Gastrocnemius medialis (tissue), 4 donors: ENCODE results near the gene MRPL41. TPM values are rescaled to one million over a fixed set of nuclear protein-coding genes. Genes with fewer than 3 reads are reported as not detected.

Experiments used
- ATAC-seq, 2 donors: fragments of 150-250 bp; one replicate each; pipeline ENCODE4 v1.9.1; 2016
- DNase-seq, 2 donors: peaks; one replicate each; pipeline ENCODE4 v3.0.0-alpha.2; 2019
- H3K27ac ChIP-seq, 4 donors: fragments of 200-600 bp; sonication (generic); 1 replicate in 1 of 4; 2 replicates in 3 of 4; pipeline ENCODE4 v1.5.1; 2016 to 2018; ENCODE audit warnings: mild to moderate bottlenecking in 2 of 4, moderate library complexity in 1 of 4
- H3K27me3 ChIP-seq, 3 donors: fragments of 200-600 bp; sonication (generic) in 2 of 3; 1 replicate in 1 of 3; 2 replicates in 2 of 3; pipeline versions ENCODE4 v1.5.1 to v1.6.0; 2016 to 2019; ENCODE audit warnings: mild to moderate bottlenecking in 1 of 3, moderate library complexity in 1 of 3
- H3K36me3 ChIP-seq, 2 donors: fragments of 200-600 bp; sonication (generic) in 1 of 2; one replicate each; pipeline ENCODE4 v1.5.1; 2017 to 2018
- H3K4me1 ChIP-seq, 2 donors: fragments of 200-600 bp; sonication (generic) in 1 of 2; one replicate each; pipeline ENCODE4 v1.5.1; 2016 to 2017; ENCODE audit warnings: mild to moderate bottlenecking in 2 of 2
- H3K4me3 ChIP-seq, 4 donors: fragments of 200-600 bp; sonication (generic) in 3 of 4; 1 replicate in 1 of 4; 2 replicates in 3 of 4; pipeline ENCODE4 v1.5.1; 2016 to 2019; ENCODE audit warnings: mild to moderate bottlenecking in 2 of 4
- H3K9me3 ChIP-seq, 3 donors: fragments of 200-600 bp; sonication (generic) in 2 of 3; 1 replicate in 1 of 3; 2 replicates in 2 of 3; pipeline ENCODE4 v1.5.1; 2016 to 2019
- CTCF ChIP-seq, 5 experiments: fragments of 450-650 bp in 3 of 5; fragments of 200-600 bp in 2 of 5; sonication (generic) in 2 of 5; IDR thresholded peaks in 4 of 5; conservative IDR thresholded peaks in 1 of 5; 1 replicate in 4 of 5; 2 replicates in 1 of 5; pipeline ENCODE4 v1.5.1; 2016 to 2019; ENCODE audit warnings: antibody characterized with exemption in 5 of 5, mild to moderate bottlenecking in 3 of 5, moderate library complexity in 3 of 5
- POLR2A ChIP-seq, 2 donors: fragments of 450-650 bp; IDR thresholded peaks; one replicate each; pipeline ENCODE4 v1.6.1; 2017; ENCODE audit warnings: antibody characterized with exemption in 2 of 2, mild to moderate bottlenecking in 2 of 2, moderate library complexity in 2 of 2
- in situ Hi-C, 4 donors: fragments of 200-750 bp; cut with MboI; loops; one replicate each; pipeline versions ENCODE4 v1.15.0 to v1.8.0; 2017; ENCODE audit warnings: low sequenced_read_pairs in 4 of 4
- intact Hi-C: fragments of 100-400 bp; cut with DNase I; formaldehyde crosslinking; loops from one replicate; pipeline ENCODE4 v1.15.1; 2023; ENCODE audit warnings: low total_unique reads
- total RNA-seq, 4 donors: library from RNA; depleted of rRNA; stranded (reverse); fragments of >200 nt; gene quantifications; one replicate each; pipeline versions ENCODE4 v1.1.0 to v1.2.3, GENCODE V29; 2016

The MRPL41 gene
- total RNA-seq, 4 donors from 2014 or later: 107 to 137 (median 126) TPM

DNA sequence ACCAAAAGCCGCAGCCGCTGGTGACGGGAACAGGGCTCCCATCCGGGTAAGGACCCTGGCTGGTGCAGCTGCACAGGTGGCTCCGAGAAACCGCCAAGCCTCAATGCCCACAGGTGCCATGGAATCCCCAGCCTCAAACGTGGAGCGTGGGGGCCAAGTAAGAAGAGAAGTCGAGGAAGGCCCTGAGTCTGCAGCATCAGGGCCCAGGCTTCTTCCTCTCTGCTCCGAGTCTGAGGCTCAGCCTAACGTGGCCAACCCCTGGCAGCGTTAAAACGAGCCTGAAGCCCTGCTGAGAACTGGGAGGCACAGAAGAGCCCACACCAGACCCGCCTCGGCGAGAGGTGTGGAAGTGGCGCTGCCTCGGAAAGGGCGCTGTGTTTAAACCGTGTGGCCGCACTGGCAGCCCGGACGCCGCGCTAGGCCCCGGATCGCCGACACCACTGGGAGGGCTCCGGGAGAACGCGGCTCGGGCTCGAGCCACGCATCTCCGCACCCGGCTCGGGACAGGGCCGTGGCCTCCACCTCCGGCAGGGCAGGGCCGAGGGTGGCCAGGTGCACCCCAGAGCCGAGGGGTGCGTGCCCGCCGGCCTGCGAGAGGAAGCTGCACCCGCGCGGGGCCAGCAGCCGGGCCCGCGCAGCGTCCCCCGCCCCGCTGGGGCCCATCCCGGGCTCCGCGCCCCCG is 37.9 kb downstream of the MRPL41 start:
- in situ Hi-C loops (no loop called here), intact Hi-C loops (loop anchor here (1.0 to 2.0 kb wide), 3 partner anchors 11 to 29 kb away; partner anchors contain the start of genes ARRDC1, DPH7 and EHMT1)
- peak overlapping the region; percentile 41 to 68 (median 64) for H3K4me3 ChIP-seq
- no peak for DNase-seq
- H3K36me3 ChIP-seq: peaks cover 0 to 30% of the 10 kb centered on the region in 2 donors
- ATAC-seq: peak; percentile 8
- peak overlapping the region in 1 of 4 donors; percentile 16 for H3K27ac ChIP-seq
- no peaks in the 10 kb centered on the region for H3K27me3 ChIP-seq
- H3K4me1 ChIP-seq: peaks cover 7 to 12% of the 10 kb centered on the region in 2 donors
- TF ChIP-seq POLR2A (IDR thresholded peaks at IDR 0.05) (no peak), CTCF (IDR thresholded peaks at IDR 0.05 in 4 of 5, conservative IDR thresholded peaks at IDR 0.05 in 1 of 5) (no peak)
- H3K9me3 ChIP-seq: no peaks in the 10 kb centered on the region

DNA sequence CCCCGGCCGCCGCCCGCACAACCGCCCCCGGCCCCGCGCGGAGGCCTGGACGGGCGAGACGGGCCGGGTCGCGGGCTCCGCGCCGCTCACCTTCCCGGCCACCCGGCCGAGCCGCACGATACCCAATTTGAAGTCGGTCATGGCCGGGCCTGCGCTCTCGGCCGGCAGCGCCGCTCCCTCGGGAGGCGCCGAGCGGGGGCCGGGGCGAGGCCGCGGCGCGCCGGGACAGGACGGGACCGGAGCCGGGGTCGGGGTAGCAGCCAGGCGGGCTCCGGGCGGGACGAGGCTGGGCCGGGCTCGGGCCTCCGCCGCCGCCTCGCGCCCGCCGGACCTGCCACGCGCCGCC is 38.4 kb downstream of the MRPL41 start:
- Histone ChIP-seq H3K36me3 (peaks cover 0 to 28% of the 10 kb centered on the region in 2 donors), H3K27me3 (no peaks in the 10 kb centered on the region), H3K9me3 (no peaks in the 10 kb centered on the region), H3K27ac (peak overlapping the region in 1 of 4 donors; percentile 16), H3K4me3 (peak overlapping the region in 2 of 4 donors; percentile 61 to 68), H3K4me1 (peaks cover 7 to 12% of the 10 kb centered on the region in 2 donors)
- peak in 1 of 2 donors; percentile 31 for TF ChIP-seq POLR2A (IDR thresholded peaks at IDR 0.05)
- TF ChIP-seq CTCF (IDR thresholded peaks at IDR 0.05 in 4 of 5, conservative IDR thresholded peaks at IDR 0.05 in 1 of 5): no peak
- DNase-seq (no peak), ATAC-seq (peak; percentile 34 to 36)
- intact Hi-C loops (loop anchor here (1.0 to 2.0 kb wide), 3 partner anchors 12 to 29 kb away; partner anchors contain the start of genes ARRDC1, DPH7 and EHMT1), in situ Hi-C loops (no loop called here)

DNA sequence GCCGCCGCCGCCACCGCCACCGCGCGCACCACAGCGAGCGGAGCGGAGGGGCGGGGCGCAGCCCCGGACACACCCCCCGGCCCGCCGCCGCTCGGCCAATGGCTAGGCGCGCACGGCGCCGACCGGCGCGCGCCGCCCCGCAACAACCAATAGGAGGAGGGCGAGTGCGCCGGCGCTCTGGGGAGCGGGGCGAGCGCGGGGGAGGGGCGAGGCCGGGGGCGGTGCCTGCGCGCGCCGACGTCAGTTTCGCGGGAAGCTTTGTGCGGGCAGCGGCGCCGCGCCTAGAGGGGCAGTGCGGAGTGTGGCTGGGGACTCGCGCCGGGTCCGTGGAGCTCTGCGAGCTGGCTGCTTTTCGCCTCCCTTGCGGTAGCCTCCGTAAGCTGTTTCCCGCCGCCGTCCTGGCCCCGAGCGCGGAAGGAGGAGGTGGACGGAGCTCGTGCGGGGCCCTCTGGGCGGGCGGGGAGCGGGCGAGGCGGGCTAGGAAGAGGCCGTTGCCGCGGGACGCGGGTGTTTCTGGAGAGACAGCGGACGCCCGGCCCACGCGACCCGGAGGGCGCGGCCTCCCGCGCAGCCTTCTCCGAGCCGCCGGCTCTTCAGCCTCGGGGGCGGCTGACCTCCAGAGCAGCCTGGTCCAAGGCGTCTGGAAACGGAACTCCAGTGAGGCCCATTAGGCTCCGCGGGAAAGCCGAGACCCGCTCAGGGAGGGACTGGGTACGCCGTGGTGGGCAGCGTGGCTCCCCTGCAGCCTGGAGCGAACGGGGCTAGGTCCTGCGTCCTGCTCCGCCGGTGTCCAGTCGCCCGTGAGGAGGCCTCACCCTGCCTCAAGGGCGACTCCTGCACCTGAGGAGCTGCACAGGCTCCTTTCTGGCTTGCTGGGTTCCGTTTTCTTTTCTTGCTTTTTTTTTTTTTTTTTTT is 39.0 kb downstream of the MRPL41 start, which contains the start of gene ZMYND19:
ZMYND19 (minus strand) TSS at position 44 of the 915 bp plus-strand sequence. CDS start 249 bp downstream, outside the sequence.
- DNase-seq (peak; percentile 79 to 86), ATAC-seq (peak; percentile 92 to 95)
- no peak for TF ChIP-seq POLR2A (IDR thresholded peaks at IDR 0.05)
- no peak for TF ChIP-seq CTCF (IDR thresholded peaks at IDR 0.05 in 4 of 5, conservative IDR thresholded peaks at IDR 0.05 in 1 of 5)
- in situ Hi-C loops: no loop called here
- H3K4me3 ChIP-seq: peak within 1 kb of the TSS; percentile 67 to 99 (median 81)
- peak within 1 kb of the TSS; percentile 29 to 64 (median 59) for H3K27ac ChIP-seq
- no peaks in the 10 kb centered on the region for H3K9me3 ChIP-seq
- intact Hi-C loops: loop anchor here (1.0 to 2.0 kb wide), 3 partner anchors 12 to 28 kb away; partner anchors contain the start of genes ARRDC1, DPH7 and EHMT1
- H3K27me3 ChIP-seq: no peaks in the 10 kb centered on the region
- peaks cover 7 to 12% of the 10 kb centered on the region in 2 donors for H3K4me1 ChIP-seq
- peaks cover 0 to 24% of the 10 kb centered on the region in 2 donors for H3K36me3 ChIP-seq

GRCh38 chr9:137592767-137593166 is 41.1 kb downstream of the MRPL41 start:
- intact Hi-C loops (no loop called here), in situ Hi-C loops (no loop called here)
- Histone ChIP-seq H3K4me1 (peaks cover 7 to 12% of the 10 kb centered on the region in 2 donors), H3K27ac (no peak overlapping the region), H3K9me3 (no peaks in the 10 kb centered on the region), H3K36me3 (peaks cover 0 to 3% of the 10 kb centered on the region in 2 donors), H3K27me3 (no peaks in the 10 kb centered on the region), H3K4me3 (no peak overlapping the region)
- TF ChIP-seq POLR2A (IDR thresholded peaks at IDR 0.05) (no peak), CTCF (IDR thresholded peaks at IDR 0.05 in 4 of 5, conservative IDR thresholded peaks at IDR 0.05 in 1 of 5) (no peak)
- ATAC-seq (no peak), DNase-seq (no peak)
